HG03108 (cell line): Measurements from ENCODE around the gene NAALADL2.
"Not testable (repeated sequence)": the region's sequence is repeated elsewhere in the genome, so short reads cannot be mapped to it uniquely, and the experiment has no call there.

Source experiments
- ATAC-seq: cut with Tn5 transposase; IDR thresholded peaks from one replicate; pipeline ENCODE4 v1.9.1; 2021; ENCODE audit warnings: moderate library complexity; ENCODE audit not compliant: unreplicated experiment

NAALADL2 gene

DNA sequence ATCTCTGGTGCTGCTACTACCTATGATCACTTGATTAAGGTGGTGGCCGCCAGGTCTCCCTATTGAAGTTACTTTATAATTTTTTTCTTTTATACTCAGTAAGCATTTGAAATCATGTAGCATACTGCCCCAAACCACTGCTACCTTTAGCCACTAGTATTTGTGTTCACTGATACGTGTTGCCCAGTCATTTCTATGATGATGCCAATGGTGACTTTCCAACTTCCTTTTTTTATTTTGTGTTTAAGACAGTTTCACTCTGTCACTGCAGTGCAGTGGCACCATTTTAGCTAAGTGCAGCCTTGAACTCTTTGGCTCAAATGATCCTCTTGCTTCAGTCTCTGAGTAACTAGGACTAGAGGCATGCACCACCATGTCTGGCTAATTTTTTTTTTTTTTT lies 598.2 kb downstream of the NAALADL2 start:
- ATAC-seq = no peak

DNA sequence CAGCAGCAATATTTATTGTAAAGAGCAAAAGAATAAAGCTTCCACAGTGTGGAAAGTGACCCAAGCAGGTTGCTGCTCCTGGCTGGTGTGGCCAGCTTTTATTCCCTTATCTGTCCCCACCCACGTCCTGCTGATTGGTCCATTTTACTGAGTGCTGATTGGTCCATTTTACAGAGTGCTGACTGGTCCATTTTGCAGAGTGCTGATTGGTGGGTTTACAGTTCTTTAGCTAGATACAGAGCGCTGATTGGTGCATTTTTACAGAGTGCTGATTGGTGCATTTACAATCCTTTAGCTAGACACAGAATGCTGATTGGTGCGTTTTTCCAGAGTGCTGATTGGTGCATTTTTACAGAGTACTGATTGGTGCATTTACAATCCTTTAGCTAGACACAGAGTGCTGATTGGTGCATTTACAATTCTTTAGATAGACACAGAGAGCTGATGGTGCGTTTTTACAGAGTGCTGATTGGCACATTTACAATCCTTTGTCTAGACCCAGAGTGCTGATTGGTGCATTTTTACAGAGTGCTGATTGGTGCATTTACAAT lies 601.8 kb downstream of the NAALADL2 start:
- not testable (repeated sequence) for ATAC-seq

DNA sequence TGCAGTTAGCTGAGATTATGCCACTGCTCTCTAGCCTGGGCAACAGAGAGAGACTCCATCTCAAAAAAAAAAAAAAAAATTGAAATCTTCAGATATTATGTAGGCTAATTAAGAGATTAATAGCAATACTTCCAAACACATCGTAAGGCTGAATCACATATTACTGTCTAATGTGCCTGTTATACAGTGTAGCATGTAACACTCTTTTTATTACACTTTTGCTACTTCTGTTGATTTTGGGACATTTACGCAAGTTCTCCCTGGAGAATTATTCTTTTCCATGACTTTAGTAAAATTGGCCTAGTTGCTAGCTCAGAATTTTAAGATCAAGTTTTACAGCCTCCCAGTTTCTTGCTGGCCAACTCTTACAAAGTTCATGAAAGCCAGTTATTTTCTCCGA lies 605.2 kb downstream of the NAALADL2 start:
- ATAC-seq = no peak

DNA sequence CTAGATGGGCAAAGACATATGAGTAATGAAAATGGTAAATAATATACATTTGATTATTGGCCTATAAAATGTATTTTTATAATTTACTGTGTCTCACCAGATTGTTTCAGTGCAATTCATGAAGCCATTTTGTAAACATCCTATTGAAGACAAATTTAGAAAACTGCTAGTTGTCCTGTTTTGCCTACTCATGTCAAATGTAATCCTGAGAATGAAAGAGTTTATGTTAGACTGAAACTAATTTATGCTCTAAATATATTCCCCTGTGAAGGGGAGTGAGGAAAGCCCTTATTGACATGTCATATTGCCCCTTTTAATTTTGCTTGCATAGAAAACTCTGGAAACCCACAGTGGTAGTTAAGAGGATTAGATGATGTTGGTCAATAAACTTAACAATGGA lies 610.0 kb downstream of the NAALADL2 start:
- ATAC-seq = no peak

DNA sequence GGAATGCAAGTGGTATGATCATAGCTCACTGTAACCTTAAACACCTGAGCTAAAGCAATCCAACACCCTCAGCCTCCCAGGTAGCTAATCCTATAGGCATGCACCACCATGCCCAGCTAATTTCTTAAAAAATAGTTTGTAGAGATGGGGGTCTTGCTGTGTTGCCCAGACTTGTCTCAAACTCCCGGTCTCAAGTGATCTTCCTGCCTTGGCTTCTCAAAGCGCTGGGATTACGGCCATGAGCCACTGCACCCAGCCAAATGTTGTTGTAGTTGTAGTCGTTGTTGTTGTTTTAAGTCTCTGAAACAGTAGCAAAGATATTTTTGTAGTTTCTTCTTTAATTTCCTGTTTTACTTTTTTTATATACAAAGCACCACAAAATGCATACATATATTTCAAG lies 616.6 kb downstream of the NAALADL2 start:
- no peak for ATAC-seq

DNA sequence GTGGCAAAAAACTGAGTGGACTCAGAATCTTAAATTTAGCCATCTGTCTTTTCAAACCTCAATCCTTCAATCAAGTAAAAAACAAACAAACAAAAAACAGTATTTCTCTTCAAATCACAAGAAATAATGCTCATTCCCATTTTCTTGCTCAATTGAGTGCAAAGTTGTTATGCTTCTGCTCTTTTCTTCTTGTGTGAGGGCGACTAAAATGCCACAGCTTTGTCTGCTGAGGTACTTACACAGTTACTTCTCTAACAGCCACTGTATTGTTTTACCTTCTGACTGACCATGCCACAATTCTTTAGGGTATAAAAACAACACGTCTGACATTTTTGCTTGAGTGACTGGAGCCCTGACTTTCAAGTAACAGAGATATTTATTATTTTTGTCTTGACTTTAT lies 617.4 kb downstream of the NAALADL2 start:
- ATAC-seq = no peak

DNA sequence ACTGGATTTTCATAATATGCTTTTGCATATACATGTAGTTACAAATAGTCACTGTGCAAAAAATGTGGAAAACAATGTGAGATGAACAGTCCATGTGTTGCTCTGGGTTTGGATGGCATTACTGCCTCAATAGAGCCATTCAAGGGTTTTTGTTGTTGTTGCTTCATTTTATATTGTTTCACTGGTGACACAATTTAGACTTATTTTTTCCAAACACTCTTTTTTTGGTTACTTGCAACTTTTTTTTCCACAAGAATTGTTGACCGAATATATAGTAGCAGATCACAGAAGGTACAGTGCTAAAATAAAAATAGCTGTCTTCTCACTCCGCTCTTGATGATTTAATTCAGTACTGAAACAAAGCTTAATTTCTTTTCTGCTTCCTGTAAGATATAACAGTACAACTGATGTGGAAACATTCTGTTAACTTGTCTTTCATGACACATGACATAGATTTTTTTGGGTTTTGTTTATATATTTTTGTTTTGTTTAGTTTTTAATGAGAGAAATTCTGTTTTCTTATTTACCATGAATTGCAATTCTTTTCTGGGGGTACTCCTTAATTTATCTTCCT lies 618.6 kb downstream of the NAALADL2 start:
- ATAC-seq = peak; percentile 88

DNA sequence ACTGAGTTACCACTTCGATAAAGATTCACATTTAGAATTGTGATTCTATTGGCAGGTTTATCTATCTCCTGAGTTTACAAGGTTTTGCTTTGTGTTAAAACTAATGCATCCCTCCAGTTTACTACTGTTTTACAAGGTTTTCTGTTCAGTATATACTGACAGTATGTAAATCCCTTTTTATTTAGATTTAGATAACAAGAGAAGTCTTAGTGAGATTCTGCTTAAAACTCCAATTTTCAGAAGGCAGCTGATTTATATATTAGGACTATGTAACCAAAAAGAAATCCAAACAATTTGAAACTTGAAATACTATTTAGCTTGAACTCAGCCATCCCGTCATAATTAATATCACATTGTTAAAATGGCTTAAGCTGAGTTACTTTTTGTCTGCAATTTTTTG lies 619.2 kb downstream of the NAALADL2 start:
- ATAC-seq = no peak

DNA sequence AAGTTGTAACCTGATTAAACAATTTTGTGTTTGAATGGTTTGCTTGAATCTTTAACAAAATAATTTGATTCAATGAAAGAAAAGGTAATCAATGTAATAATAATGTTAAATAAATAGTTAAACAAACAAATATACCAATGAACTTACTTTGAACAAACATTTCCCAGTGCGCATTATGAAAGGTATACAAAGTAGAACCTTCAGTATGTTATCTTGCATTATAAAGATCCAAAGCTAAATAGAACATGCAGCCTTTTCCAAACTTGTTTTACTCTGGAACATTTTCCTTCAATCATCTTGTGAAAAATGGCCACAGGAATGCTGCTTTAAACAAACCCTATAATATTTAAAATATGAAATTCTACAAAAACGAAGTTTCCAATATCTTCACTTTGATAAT lies 620.0 kb downstream of the NAALADL2 start:
- ATAC-seq = no peak

DNA sequence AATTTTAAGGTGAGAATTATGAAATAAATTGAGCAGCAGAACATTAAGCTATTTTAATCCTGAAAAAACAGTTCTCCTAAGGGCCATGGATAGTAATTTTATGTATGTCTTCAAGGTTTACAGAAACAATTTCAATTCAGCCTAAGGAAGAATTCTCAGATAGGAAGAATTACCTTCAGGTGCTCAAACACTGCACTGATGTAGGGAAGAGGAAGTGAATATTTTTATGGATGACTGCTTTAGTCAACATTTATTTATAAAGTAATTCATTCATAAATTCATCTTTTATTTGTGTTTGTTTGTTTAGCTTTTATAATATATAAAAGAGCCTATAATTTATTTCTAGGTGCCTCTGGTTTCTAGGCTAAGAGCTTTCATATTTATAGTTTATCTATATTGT lies 620.7 kb downstream of the NAALADL2 start:
- no peak for ATAC-seq

DNA sequence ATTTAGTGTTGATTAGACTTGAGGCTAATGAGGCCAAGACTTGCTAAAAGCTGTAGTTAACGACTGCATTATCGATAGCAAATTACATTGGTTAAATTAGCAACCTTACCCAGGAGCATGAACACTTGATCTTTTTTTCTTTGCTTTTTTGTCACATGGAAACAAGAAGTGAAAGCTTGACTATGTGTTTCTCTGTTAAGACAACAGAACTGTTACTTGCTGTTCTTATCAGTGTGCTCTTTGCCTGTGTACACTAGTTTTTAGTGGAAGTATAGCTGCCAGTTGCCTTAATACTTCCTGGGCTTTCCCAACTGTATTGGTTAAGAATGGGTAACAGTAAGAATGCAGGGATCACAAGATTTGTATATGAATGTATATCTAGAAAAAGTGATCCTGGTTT lies 625.5 kb downstream of the NAALADL2 start:
- peak; percentile 37 for ATAC-seq

DNA sequence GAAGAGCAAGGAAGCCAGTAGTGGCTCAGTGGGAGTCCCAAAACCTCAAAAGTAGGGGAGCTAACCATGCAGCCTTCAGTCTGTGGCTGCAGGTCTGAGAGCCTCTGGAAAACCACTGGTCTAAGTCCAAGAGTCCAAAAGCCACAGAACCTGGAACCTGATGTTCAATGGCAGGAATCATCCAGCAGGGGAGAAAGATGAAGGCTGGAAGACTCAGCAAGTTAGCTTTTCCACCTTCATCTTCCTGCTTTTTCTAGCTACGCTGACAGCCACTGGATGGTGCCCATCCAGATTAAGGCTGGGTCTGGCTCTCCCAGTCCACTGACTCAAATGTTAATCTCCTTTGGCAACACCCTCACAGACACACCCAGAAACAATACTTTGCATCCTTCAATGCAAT lies 626.3 kb downstream of the NAALADL2 start:
- ATAC-seq = no peak

DNA sequence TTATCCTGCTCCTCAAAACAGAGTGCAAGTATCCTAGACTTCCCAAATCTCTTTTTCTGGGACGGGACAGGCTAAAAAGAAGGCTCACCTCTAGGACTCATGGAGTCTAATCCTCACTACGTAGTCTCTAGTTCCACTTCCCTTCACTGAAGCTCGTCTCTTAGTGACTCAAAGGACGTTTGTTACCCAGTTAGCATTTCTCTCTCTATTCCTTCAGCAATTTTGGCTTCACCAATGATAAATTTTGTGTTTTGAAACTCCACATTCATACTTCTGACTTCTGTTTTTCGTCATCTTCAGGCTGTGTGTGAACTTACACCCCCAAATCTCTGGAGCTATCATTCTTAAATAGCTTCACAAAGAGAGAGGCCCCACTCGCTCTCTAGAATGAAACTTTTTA lies 627.1 kb downstream of the NAALADL2 start:
- peak; percentile 38 for ATAC-seq

DNA sequence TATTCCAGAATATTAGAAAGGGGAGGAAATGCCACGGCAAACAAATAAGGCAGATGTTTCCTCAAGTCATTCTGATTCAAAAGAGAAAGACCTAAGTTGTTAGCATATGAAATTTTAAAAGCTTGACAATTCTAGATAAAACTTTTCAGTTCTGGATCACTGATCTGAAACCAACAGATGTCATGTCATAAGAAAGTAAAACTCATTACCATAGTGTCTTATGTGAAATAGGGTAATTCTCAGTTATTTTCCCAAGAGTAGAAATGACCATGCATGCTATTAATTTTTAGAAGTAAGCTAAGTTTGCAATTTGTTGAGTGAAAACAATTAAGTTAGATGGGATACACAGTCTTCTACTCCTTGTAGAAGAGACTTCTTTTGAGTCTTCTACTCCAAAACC lies 630.3 kb downstream of the NAALADL2 start:
- peak; percentile 45 for ATAC-seq

DNA sequence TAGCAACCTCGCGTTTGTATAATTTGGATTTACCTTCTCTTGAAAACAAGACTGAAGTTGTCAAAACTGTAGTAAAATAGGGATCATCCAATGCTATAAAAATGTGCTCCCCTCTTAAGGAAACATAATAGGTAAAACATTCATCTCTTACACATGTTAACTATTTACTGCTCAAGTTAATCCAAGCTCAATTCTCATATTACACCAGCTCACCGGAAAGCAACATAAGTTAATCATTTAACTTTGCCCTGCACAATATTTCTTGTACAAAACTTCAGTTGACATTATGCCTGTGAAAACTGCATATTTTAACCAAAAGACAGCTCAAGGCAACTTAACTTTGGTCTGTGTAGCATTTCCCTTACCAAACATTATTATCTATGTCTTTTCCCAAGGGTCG lies 634.2 kb downstream of the NAALADL2 start:
- no peak for ATAC-seq

DNA sequence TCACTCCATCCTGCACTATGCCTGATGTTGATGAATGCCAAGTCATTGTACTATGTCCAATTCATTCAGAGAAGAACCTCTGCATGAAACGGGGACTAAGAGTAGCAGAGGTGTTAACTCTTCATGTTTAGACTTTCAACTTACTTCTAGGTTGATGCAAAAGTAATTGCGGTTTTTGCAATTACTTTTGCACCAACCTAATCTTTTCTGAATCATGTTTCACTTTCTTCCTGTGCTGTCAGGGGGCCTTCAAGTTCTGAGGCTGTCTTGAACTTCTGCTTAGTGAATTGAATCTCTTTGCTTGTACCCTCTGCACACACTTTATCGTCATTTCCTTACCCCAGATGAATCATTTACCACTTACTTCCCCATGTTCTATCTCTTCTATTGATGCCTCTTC lies 636.2 kb downstream of the NAALADL2 start:
- ATAC-seq = peak; percentile 86

DNA sequence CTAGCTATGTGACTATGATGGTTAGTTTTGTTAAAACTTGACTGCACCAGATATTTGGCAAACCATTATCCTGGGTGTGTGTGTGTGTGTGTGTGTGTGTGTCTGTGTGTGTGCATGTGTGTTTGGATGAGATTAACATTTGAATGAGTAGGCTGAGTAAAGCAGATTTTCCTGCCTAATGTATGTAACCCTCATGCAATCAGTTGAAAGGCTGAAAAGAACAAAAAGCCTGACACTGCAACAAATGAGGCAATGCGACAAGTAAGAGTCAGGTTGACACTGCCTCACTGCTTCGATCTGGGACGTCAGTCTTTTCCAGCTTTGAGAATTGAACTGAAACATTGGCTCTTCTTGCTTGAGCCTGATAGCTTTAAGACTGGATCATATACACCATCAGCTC lies 643.0 kb downstream of the NAALADL2 start:
- no peak for ATAC-seq

DNA sequence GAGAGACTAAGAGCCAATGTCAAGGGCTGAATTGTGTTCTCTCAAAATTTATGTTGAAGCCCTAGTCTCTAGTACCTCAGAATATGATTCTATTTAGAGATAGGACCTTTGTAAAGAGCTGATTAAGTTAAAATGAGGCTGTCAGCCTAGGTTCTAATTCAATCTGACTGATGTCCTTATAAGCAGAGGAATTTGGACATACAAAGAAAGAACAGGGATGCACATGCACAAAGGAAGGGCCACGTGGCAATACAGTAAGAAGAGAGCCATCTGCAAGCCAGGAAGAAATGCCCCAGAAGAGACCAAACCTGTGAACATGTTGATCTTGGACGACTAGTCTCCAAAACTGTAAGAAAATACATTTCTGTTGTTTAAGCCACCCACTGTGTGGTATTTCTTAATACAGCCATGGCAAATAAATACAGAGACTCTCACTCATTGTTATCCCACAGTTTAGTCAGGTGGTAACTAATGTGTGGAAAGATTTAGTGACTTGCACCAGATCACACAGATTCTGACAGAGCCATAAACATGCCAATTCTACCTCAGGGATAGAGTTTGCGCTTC lies 652.2 kb downstream of the NAALADL2 start:
- ATAC-seq = no peak

DNA sequence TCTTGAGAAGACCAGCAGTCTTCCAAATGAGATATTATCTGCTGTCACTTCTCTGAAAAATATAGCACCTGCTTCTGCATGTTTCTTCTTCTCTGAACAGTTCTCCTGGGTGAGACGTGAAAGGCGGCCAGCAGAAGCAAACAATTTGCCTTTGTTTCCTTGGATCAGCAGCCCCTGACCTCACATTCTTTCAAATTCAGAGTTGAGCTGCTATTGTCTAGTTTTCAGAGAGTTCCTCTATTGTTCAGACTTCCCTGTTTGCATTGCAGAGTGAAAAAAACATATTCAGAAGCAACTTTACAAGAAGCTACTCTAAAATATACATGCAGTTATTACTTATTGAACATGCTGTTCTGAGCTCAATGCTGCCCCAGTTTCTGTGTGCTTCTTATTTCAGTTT lies 653.6 kb downstream of the NAALADL2 start:
- ATAC-seq = no peak

DNA sequence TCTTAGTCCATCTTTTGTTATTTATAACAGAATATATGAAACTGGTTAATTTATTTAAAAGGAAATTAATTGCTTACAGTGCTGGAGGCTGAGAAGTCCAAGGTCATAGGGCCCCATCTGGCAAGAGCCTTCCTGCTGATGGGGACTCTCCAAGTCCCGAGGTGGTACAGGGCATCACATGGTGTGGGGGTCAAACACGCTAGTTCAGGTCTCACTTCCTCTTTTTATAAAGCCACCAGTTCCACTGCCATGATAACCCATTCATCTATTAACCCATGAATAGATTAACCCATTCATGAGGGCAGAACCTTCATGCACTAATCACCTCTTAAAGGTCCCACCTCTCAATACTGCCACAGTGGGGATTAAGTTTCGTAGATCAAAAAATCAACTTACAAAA lies 659.3 kb downstream of the NAALADL2 start:
- ATAC-seq = peak; percentile 91

DNA sequence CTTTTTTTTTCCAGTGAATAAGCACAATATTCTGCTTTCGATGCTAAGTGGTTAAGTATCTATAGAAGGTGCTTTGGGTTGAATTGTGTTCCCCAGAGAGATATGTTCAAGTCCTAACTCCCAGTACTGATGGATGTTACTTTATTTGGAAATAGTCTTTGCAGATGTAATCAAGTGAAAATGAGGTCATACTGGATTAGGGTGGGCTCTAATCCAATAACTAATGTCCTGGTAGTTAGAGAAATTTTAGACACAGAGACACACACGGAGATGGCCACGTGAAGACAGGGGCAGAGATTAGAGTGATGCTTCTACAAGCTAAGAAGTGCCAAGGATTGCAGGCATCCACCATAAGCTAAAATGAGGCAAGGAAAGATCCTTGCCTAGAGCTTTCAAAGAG lies 662.3 kb downstream of the NAALADL2 start:
- no peak for ATAC-seq

DNA sequence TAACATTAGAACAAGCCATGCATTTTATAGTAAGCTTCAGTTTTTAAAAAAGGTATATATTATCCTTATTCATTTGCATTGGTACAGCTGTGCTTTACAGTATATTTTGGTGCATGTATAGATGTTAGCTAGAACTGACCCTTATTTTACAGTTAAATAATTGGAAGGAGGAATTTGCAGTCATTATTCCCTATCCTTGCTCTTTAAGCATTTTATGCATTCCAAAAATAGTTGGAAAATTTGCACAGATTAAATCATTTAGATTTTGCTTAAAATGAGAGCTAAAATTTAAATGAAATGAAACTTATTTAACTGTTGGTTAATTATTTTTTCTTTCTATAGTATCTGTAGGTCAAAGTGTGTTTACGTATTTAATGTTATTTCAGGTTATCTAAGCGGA lies 667.1 kb downstream of the NAALADL2 start:
- ATAC-seq = no peak
